HEK293 (cell line): ENCODE measurements around the gene DOCK4.

ENCODE experiments used
- BCL11A ChIP-seq: fragments of 450-650 bp; formaldehyde crosslinking; IDR thresholded peaks from 2 replicates; pipeline ENCODE4 v1.5.1; 2016; ENCODE audit warnings: low read depth, missing biosample characterization, missing genetic modification characterization
- CTCF ChIP-seq: fragments of 450-650 bp; formaldehyde crosslinking; IDR thresholded peaks from 2 replicates; pipeline ENCODE4 v1.5.1; 2016; ENCODE audit warnings: missing biosample characterization, missing genetic modification characterization
- MZF1 ChIP-seq: fragments of 450-650 bp; formaldehyde crosslinking; IDR thresholded peaks from 2 replicates; pipeline ENCODE4 v1.5.1; 2017; ENCODE audit warnings: missing biosample characterization, missing genetic modification characterization, borderline replicate concordance
- ZFP41 ChIP-seq: fragments of 450-650 bp; formaldehyde crosslinking; IDR thresholded peaks from 2 replicates; pipeline ENCODE4 v1.5.1; 2016; ENCODE audit warnings: missing biosample characterization, missing genetic modification characterization, borderline replicate concordance
- ZNF140 ChIP-seq: fragments of 450-650 bp; formaldehyde crosslinking; IDR thresholded peaks from 2 replicates; pipeline ENCODE4 v1.5.1; 2016; ENCODE audit warnings: missing biosample characterization, missing genetic modification characterization
- TF ChIP-seq, protein P1 (sequence below): fragments of 450-650 bp; formaldehyde crosslinking; IDR thresholded peaks from 2 replicates; pipeline ENCODE4 v1.5.1; 2016; ENCODE audit warnings: missing biosample characterization, missing genetic modification characterization

DNA sequence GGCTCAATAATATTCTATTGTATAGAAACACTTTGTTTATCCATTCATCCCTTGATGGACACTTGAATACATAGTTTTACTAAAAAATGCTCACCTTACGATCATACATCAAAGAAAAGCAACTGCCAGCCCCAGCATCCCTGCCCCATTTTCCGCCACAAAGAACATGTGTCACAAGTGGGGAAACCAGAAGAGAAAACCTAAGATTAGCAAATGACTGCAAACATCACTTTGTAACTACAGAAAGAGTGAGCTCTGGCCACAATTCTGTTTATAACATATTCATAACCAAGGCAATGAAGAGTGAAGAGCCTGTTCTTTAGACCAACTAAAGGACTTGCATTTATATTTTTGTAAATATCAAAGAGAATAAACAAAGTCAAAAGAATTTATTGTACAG lies 89.8 kb downstream of the DOCK4 start:
- TF ChIP-seq CTCF (tag by site-specific recombination) (no peak), MZF1 (tag by site-specific recombination) (no peak), ZFP41 (tag by site-specific recombination) (no peak), ZNF140 (no peak), BCL11A (tag by site-specific recombination) (no peak)
- TF ChIP-seq, protein P1, sequence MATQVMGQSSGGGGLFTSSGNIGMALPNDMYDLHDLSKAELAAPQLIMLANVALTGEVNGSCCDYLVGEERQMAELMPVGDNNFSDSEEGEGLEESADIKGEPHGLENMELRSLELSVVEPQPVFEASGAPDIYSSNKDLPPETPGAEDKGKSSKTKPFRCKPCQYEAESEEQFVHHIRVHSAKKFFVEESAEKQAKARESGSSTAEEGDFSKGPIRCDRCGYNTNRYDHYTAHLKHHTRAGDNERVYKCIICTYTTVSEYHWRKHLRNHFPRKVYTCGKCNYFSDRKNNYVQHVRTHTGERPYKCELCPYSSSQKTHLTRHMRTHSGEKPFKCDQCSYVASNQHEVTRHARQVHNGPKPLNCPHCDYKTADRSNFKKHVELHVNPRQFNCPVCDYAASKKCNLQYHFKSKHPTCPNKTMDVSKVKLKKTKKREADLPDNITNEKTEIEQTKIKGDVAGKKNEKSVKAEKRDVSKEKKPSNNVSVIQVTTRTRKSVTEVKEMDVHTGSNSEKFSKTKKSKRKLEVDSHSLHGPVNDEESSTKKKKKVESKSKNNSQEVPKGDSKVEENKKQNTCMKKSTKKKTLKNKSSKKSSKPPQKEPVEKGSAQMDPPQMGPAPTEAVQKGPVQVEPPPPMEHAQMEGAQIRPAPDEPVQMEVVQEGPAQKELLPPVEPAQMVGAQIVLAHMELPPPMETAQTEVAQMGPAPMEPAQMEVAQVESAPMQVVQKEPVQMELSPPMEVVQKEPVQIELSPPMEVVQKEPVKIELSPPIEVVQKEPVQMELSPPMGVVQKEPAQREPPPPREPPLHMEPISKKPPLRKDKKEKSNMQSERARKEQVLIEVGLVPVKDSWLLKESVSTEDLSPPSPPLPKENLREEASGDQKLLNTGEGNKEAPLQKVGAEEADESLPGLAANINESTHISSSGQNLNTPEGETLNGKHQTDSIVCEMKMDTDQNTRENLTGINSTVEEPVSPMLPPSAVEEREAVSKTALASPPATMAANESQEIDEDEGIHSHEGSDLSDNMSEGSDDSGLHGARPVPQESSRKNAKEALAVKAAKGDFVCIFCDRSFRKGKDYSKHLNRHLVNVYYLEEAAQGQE (tag by site-specific recombination) = no peak
